Measurements from ENCODE around the gene MBNL2.

- no peak for TF ChIP-seq CTCF (IDR thresholded peaks at IDR 0.05 in 2 of 3, conservative IDR thresholded peaks at IDR 0.05 in 1 of 3; ENCODE audit: control insufficient read depth in 2 of 3, extremely low read depth in 1 of 3, insufficient read depth in 1 of 3, low read depth in 3 of 3, low read length in 3 of 3)
- TF ChIP-seq ZNF274 (IDR thresholded peaks at IDR 0.05; ENCODE audit: insufficient read depth, insufficient read length) = no peak
- TF ChIP-seq MYC (IDR thresholded peaks at IDR 0.05; ENCODE audit: insufficient read depth, insufficient read length, insufficient replicate concordance, low read length, severe bottlenecking) = no peak
- TF ChIP-seq SUZ12 (IDR thresholded peaks at IDR 0.05; ENCODE audit: unreplicated experiment) = no peak
- TF ChIP-seq HDAC6 (IDR thresholded peaks at IDR 0.05; ENCODE audit: unreplicated experiment) = no peak
- no peak for TF ChIP-seq POLR2AphosphoS5 (IDR thresholded peaks at IDR 0.05; ENCODE audit: low read length)
- TF ChIP-seq TBL1XR1 (IDR thresholded peaks at IDR 0.05; ENCODE audit: low read depth, low read length) = no peak
- no peak for TF ChIP-seq CREB1 (IDR thresholded peaks at IDR 0.05; ENCODE audit: low read depth)
Observed at GRCh38 chr13:97390941-97391600, 168.9 kb downstream of the MBNL2 start.

Data from GM12878 (cell line).